ENCODE results near the gene MSS51.

DNA sequence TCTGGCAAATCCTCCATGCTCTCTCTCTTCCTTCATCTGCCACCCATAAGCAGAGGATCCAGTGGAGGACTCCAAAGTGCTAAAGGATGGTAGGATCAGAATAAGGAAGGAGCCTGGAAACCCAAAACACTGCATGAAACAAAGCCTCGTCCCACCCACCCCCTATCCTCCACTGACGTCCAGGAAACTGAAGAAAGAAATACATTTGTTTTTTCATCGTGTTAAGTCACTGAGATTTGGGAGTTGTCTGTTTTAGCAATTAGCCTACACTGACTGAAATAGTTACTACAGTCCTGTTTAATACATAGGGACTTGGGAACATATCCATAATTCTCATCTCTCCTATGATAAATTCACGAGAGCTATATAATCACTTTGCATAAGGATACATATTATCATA, 34.3 kb downstream of the MSS51 start:
- TF ChIP-seq, protein P1, sequence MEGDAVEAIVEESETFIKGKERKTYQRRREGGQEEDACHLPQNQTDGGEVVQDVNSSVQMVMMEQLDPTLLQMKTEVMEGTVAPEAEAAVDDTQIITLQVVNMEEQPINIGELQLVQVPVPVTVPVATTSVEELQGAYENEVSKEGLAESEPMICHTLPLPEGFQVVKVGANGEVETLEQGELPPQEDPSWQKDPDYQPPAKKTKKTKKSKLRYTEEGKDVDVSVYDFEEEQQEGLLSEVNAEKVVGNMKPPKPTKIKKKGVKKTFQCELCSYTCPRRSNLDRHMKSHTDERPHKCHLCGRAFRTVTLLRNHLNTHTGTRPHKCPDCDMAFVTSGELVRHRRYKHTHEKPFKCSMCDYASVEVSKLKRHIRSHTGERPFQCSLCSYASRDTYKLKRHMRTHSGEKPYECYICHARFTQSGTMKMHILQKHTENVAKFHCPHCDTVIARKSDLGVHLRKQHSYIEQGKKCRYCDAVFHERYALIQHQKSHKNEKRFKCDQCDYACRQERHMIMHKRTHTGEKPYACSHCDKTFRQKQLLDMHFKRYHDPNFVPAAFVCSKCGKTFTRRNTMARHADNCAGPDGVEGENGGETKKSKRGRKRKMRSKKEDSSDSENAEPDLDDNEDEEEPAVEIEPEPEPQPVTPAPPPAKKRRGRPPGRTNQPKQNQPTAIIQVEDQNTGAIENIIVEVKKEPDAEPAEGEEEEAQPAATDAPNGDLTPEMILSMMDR (IDR thresholded peaks at IDR 0.05), result no peak
- TF ChIP-seq POLR2A (IDR thresholded peaks at IDR 0.05) (no peak), POLR2AphosphoS5 (IDR thresholded peaks at IDR 0.05) (no peak)
